WTC11 (cell line): ENCODE measurements around the gene TNNC2. TPM values are rescaled to one million over a fixed set of nuclear protein-coding genes. Genes with fewer than 3 reads are reported as not detected.

Experiments used
- ATAC-seq: fragments of 200-7000 bp; cut with Tn5 transposase; 2 replicates; pipeline ENCODE4 v1.10.0; 2021; ENCODE audit warnings: mild to moderate bottlenecking, moderate library complexity
- CTCF ChIA-PET: fragments of 300-600 bp; sonication (Branson Sonifier 250); formaldehyde crosslinking; loops from one replicate; lab custom pipeline; 2021; ENCODE audit warnings: antibody characterized with exemption; lab: Charles Lee
- POLR2A ChIA-PET: fragments of 350-600 bp; sonication (Branson Sonifier 250); formaldehyde crosslinking; loops from one replicate; lab custom pipeline; 2021; ENCODE audit warnings: antibody characterized with exemption; lab: Charles Lee
- DNase-seq: peaks from one replicate; pipeline ENCODE4 v3.0.0; 2021; ENCODE audit warnings: low spot score
- H3K27ac Mint-ChIP-seq: 2 replicates; pipeline ENCODE4 v1.8.0; 2021; ENCODE audit warnings: mixed read lengths
- H3K27me3 Mint-ChIP-seq: 2 replicates; pipeline ENCODE4 v1.8.0; 2021; ENCODE audit warnings: low read depth, mild to moderate bottlenecking, moderate library complexity, mixed read lengths
- H3K36me3 Mint-ChIP-seq: 2 replicates; pipeline ENCODE4 v1.8.0; 2021; ENCODE audit warnings: mixed read lengths
- H3K4me1 Mint-ChIP-seq: 2 replicates; pipeline ENCODE4 v1.8.0; 2022; ENCODE audit warnings: mixed read lengths
- H3K4me3 Mint-ChIP-seq: 2 replicates; pipeline ENCODE4 v1.8.0; 2021; ENCODE audit warnings: mild to moderate bottlenecking, moderate library complexity, mixed read lengths
- H3K9me3 Mint-ChIP-seq: 2 replicates; pipeline ENCODE4 v1.8.0; 2021; ENCODE audit warnings: mixed read lengths
- CBFB ChIP-seq: sonication (generic); formaldehyde crosslinking; IDR thresholded peaks from 2 replicates; pipeline ENCODE4 v1.8.1; 2022; ENCODE audit warnings: mild to moderate bottlenecking, low read depth, missing genetic modification reagents
- EMX1 ChIP-seq: fragments of 250-450 bp; sonication (Bioruptor Pico); IDR thresholded peaks from 2 replicates; pipeline ENCODE4 v1.8.0; 2021; ENCODE audit warnings: mild to moderate bottlenecking
- ETV6 ChIP-seq: sonication (generic); formaldehyde crosslinking; IDR thresholded peaks from 2 replicates; pipeline ENCODE4 v1.8.1; 2022; ENCODE audit warnings: mild to moderate bottlenecking, missing genetic modification reagents
- GTF2I ChIP-seq: fragments of 250-450 bp; sonication (Bioruptor Pico); conservative IDR thresholded peaks from 2 replicates; pipeline ENCODE4 v1.4.0; 2021; ENCODE audit warnings: mild to moderate bottlenecking
- JUN ChIP-seq: sonication (generic); formaldehyde crosslinking; IDR thresholded peaks from 2 replicates; pipeline ENCODE4 v1.8.0; 2023; ENCODE audit warnings: mild to moderate bottlenecking, missing genetic modification reagents
- MXD4 ChIP-seq: fragments of 250-450 bp; sonication (Bioruptor Pico); IDR thresholded peaks from 2 replicates; pipeline ENCODE4 v1.8.0; 2021; ENCODE audit warnings: mild to moderate bottlenecking, moderate library complexity, borderline replicate concordance
- MYBL2 ChIP-seq: sonication (generic); formaldehyde crosslinking; IDR thresholded peaks from 2 replicates; pipeline ENCODE4 v1.8.1; 2023; ENCODE audit warnings: mild to moderate bottlenecking, moderate library complexity, missing genetic modification reagents
- RELA ChIP-seq: sonication (generic); formaldehyde crosslinking; IDR thresholded peaks from 2 replicates; pipeline ENCODE4 v1.8.1; 2022; ENCODE audit warnings: missing genetic modification reagents, mild to moderate bottlenecking, borderline replicate concordance
- TP53 ChIP-seq: sonication (generic); formaldehyde crosslinking; IDR thresholded peaks from 2 replicates; pipeline ENCODE4 v1.8.1; 2023; ENCODE audit warnings: mild to moderate bottlenecking, missing genetic modification reagents
- ZBTB21 ChIP-seq: sonication (generic); formaldehyde crosslinking; IDR thresholded peaks from 2 replicates; pipeline ENCODE4 v1.8.1; 2023; ENCODE audit warnings: mild to moderate bottlenecking, missing genetic modification reagents, borderline replicate concordance
- ZNF232 ChIP-seq: sonication (generic); formaldehyde crosslinking; IDR thresholded peaks from 2 replicates; pipeline ENCODE4 v1.8.0; 2022; ENCODE audit warnings: mild to moderate bottlenecking, missing genetic modification reagents
- ZNF317 ChIP-seq: sonication (generic); formaldehyde crosslinking; IDR thresholded peaks from 2 replicates; pipeline ENCODE4 v1.8.1; 2023; ENCODE audit warnings: low read depth, mild to moderate bottlenecking, moderate library complexity, missing genetic modification reagents, borderline replicate concordance
- ZNF671 ChIP-seq: fragments of 250-450 bp; sonication (Bioruptor Pico); IDR thresholded peaks from 2 replicates; pipeline ENCODE4 v1.8.0; 2021; ENCODE audit warnings: mild to moderate bottlenecking
- total RNA-seq: library from RNA; stranded (reverse); gene quantifications from 3 replicates; pipeline ENCODE4 v1.2.3, GENCODE V29; 2021
- TF ChIP-seq, protein P1 (sequence below): sonication (generic); formaldehyde crosslinking; IDR thresholded peaks from 2 replicates; pipeline ENCODE4 v1.8.1; 2023; ENCODE audit warnings: mild to moderate bottlenecking, missing genetic modification reagents, borderline replicate concordance
- TF ChIP-seq, protein P2 (sequence below): fragments of 250-450 bp; sonication (Bioruptor Pico); IDR thresholded peaks from 2 replicates; pipeline ENCODE4 v1.9.0; 2021; ENCODE audit warnings: mild to moderate bottlenecking
- TF ChIP-seq, protein P3 (sequence below): sonication (generic); formaldehyde crosslinking; IDR thresholded peaks from 2 replicates; pipeline ENCODE4 v1.8.0; 2022; ENCODE audit warnings: mild to moderate bottlenecking, missing genetic modification reagents
- TF ChIP-seq, protein P4 (sequence below): fragments of 200-600 bp; IDR thresholded peaks from 2 replicates; pipeline ENCODE4 v1.8.0; 2022; ENCODE audit warnings: antibody characterized with exemption
- TF ChIP-seq, protein P5 (sequence below): fragments of 250-450 bp; sonication (Bioruptor Pico); IDR thresholded peaks from 2 replicates; pipeline ENCODE4 v1.9.0; 2021; ENCODE audit warnings: moderate library complexity, mild to moderate bottlenecking, inconsistent platforms, borderline replicate concordance
- TF ChIP-seq, protein P6 (sequence below): sonication (generic); formaldehyde crosslinking; IDR thresholded peaks from 2 replicates; pipeline ENCODE4 v1.8.0; 2023; ENCODE audit warnings: mild to moderate bottlenecking, missing genetic modification reagents
- TF ChIP-seq, protein P7 (sequence below): sonication (generic); formaldehyde crosslinking; IDR thresholded peaks from 2 replicates; pipeline ENCODE4 v1.8.1; 2022; ENCODE audit warnings: low read depth, mild to moderate bottlenecking, moderate library complexity, missing genetic modification reagents, borderline replicate concordance
- TF ChIP-seq, protein P8 (sequence below): fragments of 250-450 bp; sonication (Bioruptor Pico); IDR thresholded peaks from 2 replicates; pipeline ENCODE4 v1.8.0; 2021; ENCODE audit warnings: mild to moderate bottlenecking

The TNNC2 gene
- total RNA-seq, 1 experiment from 2014 or later: 3.0 TPM

DNA sequence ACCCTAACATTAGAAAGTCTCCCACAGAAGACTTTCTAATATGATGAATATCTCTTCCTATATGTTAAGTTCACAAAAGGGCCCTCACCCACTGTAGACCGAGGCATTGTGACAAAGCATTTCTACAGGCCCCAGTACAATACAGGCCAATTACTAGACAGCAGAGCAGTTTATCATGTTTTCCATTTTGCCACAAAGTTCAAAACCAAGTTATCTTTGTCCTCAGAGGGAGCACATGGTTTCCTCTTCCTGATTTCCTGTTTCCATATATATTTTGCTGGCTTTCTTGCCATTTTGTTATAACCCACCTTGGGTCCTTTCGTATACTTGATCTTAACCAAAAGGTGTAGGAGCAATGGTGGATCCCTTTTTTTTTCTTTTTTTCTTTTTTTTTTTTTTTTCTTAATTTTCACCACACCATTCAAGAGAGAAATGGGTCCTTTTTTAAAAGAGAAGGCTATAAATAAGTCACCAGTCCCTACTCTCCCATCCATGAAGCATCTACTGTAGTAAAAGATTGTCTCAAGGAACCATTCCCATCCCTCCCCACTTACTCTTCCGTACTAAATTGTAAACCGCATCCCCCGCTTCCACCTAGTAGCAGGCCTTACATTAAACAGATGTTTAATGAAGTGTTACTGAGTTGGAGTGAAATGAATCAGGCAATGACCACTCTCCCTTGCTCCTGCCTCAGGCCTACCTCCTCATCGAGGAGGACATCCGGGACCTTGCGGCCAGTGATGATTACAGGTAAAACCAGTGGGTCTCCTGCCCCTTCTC is 16.7 kb downstream of the TNNC2 start (continued):
- TF ChIP-seq ZNF317 (CRISPR knock-in tag) (no peak), GTF2I (CRISPR knock-in tag) (no peak)
- TF ChIP-seq, all 79 proteins: peak for 0

DNA sequence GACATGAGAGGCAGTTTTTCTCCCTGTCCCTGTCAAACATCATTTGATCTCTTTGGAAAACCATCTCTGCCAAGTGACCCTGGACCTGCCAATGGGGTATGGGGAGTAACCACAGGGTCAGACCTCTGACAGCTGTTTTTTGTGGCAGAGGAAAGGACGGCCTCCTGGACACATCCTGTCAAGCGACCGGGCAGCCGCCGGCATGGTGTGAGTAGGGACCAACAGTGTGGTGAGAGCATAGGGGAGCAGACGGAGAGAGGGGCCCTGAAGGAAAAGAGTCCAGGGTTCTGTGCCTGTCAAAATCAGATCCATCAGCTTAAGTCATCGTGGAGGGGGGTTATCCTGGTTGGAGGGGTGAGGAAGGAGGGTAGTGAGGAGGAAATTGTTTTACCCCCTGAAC is 25.3 kb downstream of the TNNC2 start:
- Mint-ChIP-seq H3K4me3 (no peak overlapping the region), H3K9me3 (no peaks in the 10 kb centered on the region), H3K27ac (no peak overlapping the region), H3K4me1 (peaks cover 4% of the 10 kb centered on the region; the same call in 1 of the 2 replicates), H3K27me3 (no peaks in the 10 kb centered on the region), H3K36me3 (peaks cover 29% of the 10 kb centered on the region)
- no peak for DNase-seq
- ChIA-PET POLR2A (no interaction called here), CTCF (no interaction called here)
- TF ChIP-seq, protein P1, sequence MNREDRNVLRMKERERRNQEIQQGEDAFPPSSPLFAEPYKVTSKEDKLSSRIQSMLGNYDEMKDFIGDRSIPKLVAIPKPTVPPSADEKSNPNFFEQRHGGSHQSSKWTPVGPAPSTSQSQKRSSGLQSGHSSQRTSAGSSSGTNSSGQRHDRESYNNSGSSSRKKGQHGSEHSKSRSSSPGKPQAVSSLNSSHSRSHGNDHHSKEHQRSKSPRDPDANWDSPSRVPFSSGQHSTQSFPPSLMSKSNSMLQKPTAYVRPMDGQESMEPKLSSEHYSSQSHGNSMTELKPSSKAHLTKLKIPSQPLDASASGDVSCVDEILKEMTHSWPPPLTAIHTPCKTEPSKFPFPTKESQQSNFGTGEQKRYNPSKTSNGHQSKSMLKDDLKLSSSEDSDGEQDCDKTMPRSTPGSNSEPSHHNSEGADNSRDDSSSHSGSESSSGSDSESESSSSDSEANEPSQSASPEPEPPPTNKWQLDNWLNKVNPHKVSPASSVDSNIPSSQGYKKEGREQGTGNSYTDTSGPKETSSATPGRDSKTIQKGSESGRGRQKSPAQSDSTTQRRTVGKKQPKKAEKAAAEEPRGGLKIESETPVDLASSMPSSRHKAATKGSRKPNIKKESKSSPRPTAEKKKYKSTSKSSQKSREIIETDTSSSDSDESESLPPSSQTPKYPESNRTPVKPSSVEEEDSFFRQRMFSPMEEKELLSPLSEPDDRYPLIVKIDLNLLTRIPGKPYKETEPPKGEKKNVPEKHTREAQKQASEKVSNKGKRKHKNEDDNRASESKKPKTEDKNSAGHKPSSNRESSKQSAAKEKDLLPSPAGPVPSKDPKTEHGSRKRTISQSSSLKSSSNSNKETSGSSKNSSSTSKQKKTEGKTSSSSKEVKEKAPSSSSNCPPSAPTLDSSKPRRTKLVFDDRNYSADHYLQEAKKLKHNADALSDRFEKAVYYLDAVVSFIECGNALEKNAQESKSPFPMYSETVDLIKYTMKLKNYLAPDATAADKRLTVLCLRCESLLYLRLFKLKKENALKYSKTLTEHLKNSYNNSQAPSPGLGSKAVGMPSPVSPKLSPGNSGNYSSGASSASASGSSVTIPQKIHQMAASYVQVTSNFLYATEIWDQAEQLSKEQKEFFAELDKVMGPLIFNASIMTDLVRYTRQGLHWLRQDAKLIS: no peak
- TF ChIP-seq CBFB (CRISPR knock-in tag): no peak
- no peak for TF ChIP-seq MXD4
- TF ChIP-seq, protein P2, sequence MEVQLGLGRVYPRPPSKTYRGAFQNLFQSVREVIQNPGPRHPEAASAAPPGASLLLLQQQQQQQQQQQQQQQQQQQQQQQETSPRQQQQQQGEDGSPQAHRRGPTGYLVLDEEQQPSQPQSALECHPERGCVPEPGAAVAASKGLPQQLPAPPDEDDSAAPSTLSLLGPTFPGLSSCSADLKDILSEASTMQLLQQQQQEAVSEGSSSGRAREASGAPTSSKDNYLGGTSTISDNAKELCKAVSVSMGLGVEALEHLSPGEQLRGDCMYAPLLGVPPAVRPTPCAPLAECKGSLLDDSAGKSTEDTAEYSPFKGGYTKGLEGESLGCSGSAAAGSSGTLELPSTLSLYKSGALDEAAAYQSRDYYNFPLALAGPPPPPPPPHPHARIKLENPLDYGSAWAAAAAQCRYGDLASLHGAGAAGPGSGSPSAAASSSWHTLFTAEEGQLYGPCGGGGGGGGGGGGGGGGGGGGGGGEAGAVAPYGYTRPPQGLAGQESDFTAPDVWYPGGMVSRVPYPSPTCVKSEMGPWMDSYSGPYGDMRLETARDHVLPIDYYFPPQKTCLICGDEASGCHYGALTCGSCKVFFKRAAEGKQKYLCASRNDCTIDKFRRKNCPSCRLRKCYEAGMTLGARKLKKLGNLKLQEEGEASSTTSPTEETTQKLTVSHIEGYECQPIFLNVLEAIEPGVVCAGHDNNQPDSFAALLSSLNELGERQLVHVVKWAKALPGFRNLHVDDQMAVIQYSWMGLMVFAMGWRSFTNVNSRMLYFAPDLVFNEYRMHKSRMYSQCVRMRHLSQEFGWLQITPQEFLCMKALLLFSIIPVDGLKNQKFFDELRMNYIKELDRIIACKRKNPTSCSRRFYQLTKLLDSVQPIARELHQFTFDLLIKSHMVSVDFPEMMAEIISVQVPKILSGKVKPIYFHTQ: no peak
- TF ChIP-seq, protein P3, sequence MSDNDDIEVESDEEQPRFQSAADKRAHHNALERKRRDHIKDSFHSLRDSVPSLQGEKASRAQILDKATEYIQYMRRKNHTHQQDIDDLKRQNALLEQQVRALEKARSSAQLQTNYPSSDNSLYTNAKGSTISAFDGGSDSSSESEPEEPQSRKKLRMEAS (CRISPR knock-in tag): no peak
- TF ChIP-seq, protein P4, sequence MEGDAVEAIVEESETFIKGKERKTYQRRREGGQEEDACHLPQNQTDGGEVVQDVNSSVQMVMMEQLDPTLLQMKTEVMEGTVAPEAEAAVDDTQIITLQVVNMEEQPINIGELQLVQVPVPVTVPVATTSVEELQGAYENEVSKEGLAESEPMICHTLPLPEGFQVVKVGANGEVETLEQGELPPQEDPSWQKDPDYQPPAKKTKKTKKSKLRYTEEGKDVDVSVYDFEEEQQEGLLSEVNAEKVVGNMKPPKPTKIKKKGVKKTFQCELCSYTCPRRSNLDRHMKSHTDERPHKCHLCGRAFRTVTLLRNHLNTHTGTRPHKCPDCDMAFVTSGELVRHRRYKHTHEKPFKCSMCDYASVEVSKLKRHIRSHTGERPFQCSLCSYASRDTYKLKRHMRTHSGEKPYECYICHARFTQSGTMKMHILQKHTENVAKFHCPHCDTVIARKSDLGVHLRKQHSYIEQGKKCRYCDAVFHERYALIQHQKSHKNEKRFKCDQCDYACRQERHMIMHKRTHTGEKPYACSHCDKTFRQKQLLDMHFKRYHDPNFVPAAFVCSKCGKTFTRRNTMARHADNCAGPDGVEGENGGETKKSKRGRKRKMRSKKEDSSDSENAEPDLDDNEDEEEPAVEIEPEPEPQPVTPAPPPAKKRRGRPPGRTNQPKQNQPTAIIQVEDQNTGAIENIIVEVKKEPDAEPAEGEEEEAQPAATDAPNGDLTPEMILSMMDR: no peak
- TF ChIP-seq, protein P5, sequence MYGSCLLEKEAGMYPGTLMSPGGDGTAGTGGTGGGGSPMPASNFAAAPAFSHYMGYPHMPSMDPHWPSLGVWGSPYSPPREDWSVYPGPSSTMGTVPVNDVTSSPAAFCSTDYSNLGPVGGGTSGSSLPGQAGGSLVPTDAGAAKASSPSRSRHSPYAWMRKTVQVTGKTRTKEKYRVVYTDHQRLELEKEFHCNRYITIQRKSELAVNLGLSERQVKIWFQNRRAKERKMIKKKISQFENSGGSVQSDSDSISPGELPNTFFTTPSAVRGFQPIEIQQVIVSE: no peak
- no peak for TF ChIP-seq ZNF671 (CRISPR knock-in tag)
- TF ChIP-seq, protein P6, sequence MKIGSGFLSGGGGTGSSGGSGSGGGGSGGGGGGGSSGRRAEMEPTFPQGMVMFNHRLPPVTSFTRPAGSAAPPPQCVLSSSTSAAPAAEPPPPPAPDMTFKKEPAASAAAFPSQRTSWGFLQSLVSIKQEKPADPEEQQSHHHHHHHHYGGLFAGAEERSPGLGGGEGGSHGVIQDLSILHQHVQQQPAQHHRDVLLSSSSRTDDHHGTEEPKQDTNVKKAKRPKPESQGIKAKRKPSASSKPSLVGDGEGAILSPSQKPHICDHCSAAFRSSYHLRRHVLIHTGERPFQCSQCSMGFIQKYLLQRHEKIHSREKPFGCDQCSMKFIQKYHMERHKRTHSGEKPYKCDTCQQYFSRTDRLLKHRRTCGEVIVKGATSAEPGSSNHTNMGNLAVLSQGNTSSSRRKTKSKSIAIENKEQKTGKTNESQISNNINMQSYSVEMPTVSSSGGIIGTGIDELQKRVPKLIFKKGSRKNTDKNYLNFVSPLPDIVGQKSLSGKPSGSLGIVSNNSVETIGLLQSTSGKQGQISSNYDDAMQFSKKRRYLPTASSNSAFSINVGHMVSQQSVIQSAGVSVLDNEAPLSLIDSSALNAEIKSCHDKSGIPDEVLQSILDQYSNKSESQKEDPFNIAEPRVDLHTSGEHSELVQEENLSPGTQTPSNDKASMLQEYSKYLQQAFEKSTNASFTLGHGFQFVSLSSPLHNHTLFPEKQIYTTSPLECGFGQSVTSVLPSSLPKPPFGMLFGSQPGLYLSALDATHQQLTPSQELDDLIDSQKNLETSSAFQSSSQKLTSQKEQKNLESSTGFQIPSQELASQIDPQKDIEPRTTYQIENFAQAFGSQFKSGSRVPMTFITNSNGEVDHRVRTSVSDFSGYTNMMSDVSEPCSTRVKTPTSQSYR (CRISPR knock-in tag): no peak
- TF ChIP-seq JUN (CRISPR knock-in tag): no peak
- TF ChIP-seq, protein P7, sequence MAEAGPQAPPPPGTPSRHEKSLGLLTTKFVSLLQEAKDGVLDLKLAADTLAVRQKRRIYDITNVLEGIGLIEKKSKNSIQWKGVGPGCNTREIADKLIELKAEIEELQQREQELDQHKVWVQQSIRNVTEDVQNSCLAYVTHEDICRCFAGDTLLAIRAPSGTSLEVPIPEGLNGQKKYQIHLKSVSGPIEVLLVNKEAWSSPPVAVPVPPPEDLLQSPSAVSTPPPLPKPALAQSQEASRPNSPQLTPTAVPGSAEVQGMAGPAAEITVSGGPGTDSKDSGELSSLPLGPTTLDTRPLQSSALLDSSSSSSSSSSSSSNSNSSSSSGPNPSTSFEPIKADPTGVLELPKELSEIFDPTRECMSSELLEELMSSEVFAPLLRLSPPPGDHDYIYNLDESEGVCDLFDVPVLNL (CRISPR knock-in tag): no peak
- no peak for TF ChIP-seq RELA (CRISPR knock-in tag)
- TF ChIP-seq MYBL2 (CRISPR knock-in tag): no peak
- TF ChIP-seq ZBTB21: no peak
- TF ChIP-seq ZNF232 (CRISPR knock-in tag): no peak
- no peak for TF ChIP-seq TP53
- TF ChIP-seq ETV6 (CRISPR knock-in tag): no peak
- TF ChIP-seq EMX1 (CRISPR knock-in tag): no peak
- TF ChIP-seq, protein P8, sequence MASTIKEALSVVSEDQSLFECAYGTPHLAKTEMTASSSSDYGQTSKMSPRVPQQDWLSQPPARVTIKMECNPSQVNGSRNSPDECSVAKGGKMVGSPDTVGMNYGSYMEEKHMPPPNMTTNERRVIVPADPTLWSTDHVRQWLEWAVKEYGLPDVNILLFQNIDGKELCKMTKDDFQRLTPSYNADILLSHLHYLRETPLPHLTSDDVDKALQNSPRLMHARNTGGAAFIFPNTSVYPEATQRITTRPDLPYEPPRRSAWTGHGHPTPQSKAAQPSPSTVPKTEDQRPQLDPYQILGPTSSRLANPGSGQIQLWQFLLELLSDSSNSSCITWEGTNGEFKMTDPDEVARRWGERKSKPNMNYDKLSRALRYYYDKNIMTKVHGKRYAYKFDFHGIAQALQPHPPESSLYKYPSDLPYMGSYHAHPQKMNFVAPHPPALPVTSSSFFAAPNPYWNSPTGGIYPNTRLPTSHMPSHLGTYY: no peak
- no peak for ATAC-seq
